HepG2 (cell line): Measurements from ENCODE around the gene BAG5. TPM values are rescaled to one million over a fixed set of nuclear protein-coding genes. Genes with fewer than 3 reads are reported as not detected.
A peak's percentile ranks its signal among the peaks of the same experiment; 100 is the strongest.

Experiments
- SMARCE1 ChIP-seq: fragments of 450-650 bp; IDR thresholded peaks from 2 replicates; pipeline ENCODE4 v1.6.1; 2017; ENCODE audit warnings: borderline replicate concordance
- SNAPC2 ChIP-seq: sonication (generic); formaldehyde crosslinking; IDR thresholded peaks from 2 replicates; pipeline ENCODE4 v1.8.1; 2022; ENCODE audit warnings: mild to moderate bottlenecking, missing genetic modification reagents
- SNRNP70 ChIP-seq: fragments of 200-400 bp; formaldehyde crosslinking; IDR thresholded peaks from 2 replicates; pipeline ENCODE4 v1.6.1; 2017; ENCODE audit warnings: mild to moderate bottlenecking, low read depth, low read length, moderate library complexity
- ZNF333 ChIP-seq: sonication (generic); formaldehyde crosslinking; IDR thresholded peaks from 2 replicates; pipeline ENCODE4 v1.4.0; 2020; ENCODE audit warnings: mild to moderate bottlenecking, missing genetic modification reagents, borderline replicate concordance
- ZNF761 ChIP-seq: sonication (generic); formaldehyde crosslinking; conservative IDR thresholded peaks from 2 replicates; pipeline ENCODE4 v1.4.0; 2020; ENCODE audit warnings: mild to moderate bottlenecking, missing genetic modification reagents
- polyA plus RNA-seq, 8 experiments: library from polyadenylated mRNA; depleted of rRNA in 3 of 8; stranded (reverse) in 7 of 8; unstranded in 1 of 8; fragments of >200 nt; fragmentation: Illumina TruSeq in 4 of 8; extraction: Trizol in 4 of 8; gene quantifications; 2 replicates each; pipeline versions ENCODE4 v1.2.1 to v1.2.3, GENCODE V29; 2011 to 2016; ENCODE audit warnings: low read depth in 4 of 8, missing spikeins in 1 of 8, mixed read lengths in 1 of 8; ENCODE audit not compliant: insufficient read depth in 1 of 8
- total RNA-seq, 5 experiments: library from RNA; depleted of rRNA; stranded (reverse); fragments of >200 nt; fragmentation: Illumina TruSeq; extraction: Trizol; gene quantifications; 2 replicates each; pipeline ENCODE4 v1.2.3, GENCODE V29; 2016; ENCODE audit warnings: low read depth in 1 of 5
- TF ChIP-seq, protein P1 (sequence below): sonication (generic); formaldehyde crosslinking; IDR thresholded peaks from 2 replicates; pipeline ENCODE4 v1.9.0; 2021; ENCODE audit warnings: missing genetic modification reagents, borderline replicate concordance
- TF ChIP-seq, protein P2 (sequence below): sonication (generic); formaldehyde crosslinking; IDR thresholded peaks from 2 replicates; pipeline ENCODE4 v1.8.0; 2023; ENCODE audit warnings: mild to moderate bottlenecking, missing genetic modification reagents
- TF ChIP-seq, protein P3 (sequence below): sonication (generic); formaldehyde crosslinking; IDR thresholded peaks from 2 replicates; pipeline ENCODE4 v1.4.0; 2020; ENCODE audit warnings: mild to moderate bottlenecking, missing genetic modification reagents, borderline replicate concordance
- TF ChIP-seq, protein P4 (sequence below): fragments of 450-650 bp; IDR thresholded peaks from 2 replicates; pipeline ENCODE4 v1.6.1; 2017
- TF ChIP-seq, protein P5 (sequence below), 2 experiments: sonication (generic) in 1 of 2; formaldehyde crosslinking in 1 of 2; IDR thresholded peaks; 2 replicates each; pipeline versions ENCODE4 v1.6.1 to v1.9.0; 2014 to 2022; ENCODE audit warnings: antibody characterized with exemption in 1 of 2, borderline replicate concordance in 1 of 2, inconsistent platforms in 1 of 2, low read depth in 1 of 2, missing genetic modification reagents in 1 of 2
- TF ChIP-seq, protein P6 (sequence below): sonication (generic); formaldehyde crosslinking; IDR thresholded peaks from 2 replicates; pipeline ENCODE4 v1.4.0; 2020; ENCODE audit warnings: mild to moderate bottlenecking, missing genetic modification reagents

The BAG5 gene
- total and polyA plus RNA-seq, 2 of the 13 experiments (the other 11 are each of a cell fraction or from before 2014, with no cell fraction given), result 3.5 to 21.0 TPM

DNA sequence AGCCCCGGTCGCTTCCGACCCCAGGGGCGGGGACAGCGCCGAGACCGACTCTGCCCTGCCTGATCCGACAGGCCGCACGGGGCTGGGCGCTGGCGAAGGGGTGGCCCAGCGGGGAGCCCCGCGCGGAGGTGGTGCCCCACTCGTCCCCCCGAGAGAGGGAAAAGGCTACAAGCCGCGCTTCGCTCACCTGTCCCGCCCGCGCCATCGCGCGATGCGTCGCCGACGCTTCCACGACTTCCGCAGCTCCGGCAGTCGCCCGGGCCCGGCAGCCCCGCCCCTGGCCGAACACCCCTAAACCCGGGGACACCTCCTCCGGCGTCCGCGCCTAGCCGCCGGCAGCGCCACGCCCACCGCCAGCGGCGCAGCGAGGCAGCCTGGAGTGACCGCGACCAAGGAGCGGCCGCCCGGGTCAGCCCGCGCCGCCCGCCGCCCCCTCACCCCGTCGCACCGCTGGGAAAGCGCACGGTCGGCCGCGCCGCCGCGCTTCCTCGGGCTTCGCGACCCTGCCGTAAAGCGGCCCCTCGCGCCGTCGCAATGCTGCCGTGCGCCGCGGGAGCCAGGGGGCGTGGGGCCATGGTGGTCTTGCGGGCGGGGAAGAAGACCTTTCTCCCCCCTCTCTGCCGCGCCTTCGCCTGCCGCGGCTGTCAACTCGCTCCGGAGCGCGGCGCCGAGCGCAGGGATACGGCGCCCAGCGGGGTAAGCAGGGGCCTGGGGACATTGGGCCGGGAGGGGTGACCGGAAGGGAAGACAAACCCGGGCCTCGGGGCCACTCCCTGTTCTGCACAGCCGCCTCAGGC is at the start of gene BAG5, which contains the start of gene COA8 (continued):
- TF ChIP-seq, protein P1, sequence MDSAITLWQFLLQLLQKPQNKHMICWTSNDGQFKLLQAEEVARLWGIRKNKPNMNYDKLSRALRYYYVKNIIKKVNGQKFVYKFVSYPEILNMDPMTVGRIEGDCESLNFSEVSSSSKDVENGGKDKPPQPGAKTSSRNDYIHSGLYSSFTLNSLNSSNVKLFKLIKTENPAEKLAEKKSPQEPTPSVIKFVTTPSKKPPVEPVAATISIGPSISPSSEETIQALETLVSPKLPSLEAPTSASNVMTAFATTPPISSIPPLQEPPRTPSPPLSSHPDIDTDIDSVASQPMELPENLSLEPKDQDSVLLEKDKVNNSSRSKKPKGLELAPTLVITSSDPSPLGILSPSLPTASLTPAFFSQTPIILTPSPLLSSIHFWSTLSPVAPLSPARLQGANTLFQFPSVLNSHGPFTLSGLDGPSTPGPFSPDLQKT (CRISPR knock-in tag), result no peak
- TF ChIP-seq SMARCE1 (no peak), SNRNP70 (no peak), ZNF333 (CRISPR knock-in tag) (no peak), ZNF761 (no peak), SNAPC2 (no peak)
- TF ChIP-seq, protein P2, sequence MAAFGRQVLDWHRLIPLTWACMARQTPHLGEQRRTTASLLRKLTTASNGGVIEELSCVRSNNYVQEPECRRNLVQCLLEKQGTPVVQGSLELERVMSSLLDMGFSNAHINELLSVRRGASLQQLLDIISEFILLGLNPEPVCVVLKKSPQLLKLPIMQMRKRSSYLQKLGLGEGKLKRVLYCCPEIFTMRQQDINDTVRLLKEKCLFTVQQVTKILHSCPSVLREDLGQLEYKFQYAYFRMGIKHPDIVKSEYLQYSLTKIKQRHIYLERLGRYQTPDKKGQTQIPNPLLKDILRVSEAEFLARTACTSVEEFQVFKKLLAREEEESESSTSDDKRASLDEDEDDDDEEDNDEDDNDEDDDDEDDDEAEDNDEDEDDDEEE, result no peak
- TF ChIP-seq, protein P3, sequence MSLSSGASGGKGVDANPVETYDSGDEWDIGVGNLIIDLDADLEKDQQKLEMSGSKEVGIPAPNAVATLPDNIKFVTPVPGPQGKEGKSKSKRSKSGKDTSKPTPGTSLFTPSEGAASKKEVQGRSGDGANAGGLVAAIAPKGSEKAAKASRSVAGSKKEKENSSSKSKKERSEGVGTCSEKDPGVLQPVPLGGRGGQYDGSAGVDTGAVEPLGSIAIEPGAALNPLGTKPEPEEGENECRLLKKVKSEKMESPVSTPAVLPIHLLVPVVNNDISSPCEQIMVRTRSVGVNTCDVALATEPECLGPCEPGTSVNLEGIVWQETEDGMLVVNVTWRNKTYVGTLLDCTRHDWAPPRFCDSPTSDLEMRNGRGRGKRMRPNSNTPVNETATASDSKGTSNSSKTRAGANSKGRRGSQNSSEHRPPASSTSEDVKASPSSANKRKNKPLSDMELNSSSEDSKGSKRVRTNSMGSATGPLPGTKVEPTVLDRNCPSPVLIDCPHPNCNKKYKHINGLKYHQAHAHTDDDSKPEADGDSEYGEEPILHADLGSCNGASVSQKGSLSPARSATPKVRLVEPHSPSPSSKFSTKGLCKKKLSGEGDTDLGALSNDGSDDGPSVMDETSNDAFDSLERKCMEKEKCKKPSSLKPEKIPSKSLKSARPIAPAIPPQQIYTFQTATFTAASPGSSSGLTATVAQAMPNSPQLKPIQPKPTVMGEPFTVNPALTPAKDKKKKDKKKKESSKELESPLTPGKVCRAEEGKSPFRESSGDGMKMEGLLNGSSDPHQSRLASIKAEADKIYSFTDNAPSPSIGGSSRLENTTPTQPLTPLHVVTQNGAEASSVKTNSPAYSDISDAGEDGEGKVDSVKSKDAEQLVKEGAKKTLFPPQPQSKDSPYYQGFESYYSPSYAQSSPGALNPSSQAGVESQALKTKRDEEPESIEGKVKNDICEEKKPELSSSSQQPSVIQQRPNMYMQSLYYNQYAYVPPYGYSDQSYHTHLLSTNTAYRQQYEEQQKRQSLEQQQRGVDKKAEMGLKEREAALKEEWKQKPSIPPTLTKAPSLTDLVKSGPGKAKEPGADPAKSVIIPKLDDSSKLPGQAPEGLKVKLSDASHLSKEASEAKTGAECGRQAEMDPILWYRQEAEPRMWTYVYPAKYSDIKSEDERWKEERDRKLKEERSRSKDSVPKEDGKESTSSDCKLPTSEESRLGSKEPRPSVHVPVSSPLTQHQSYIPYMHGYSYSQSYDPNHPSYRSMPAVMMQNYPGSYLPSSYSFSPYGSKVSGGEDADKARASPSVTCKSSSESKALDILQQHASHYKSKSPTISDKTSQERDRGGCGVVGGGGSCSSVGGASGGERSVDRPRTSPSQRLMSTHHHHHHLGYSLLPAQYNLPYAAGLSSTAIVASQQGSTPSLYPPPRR (CRISPR knock-in tag), result no peak
- TF ChIP-seq, protein P4, sequence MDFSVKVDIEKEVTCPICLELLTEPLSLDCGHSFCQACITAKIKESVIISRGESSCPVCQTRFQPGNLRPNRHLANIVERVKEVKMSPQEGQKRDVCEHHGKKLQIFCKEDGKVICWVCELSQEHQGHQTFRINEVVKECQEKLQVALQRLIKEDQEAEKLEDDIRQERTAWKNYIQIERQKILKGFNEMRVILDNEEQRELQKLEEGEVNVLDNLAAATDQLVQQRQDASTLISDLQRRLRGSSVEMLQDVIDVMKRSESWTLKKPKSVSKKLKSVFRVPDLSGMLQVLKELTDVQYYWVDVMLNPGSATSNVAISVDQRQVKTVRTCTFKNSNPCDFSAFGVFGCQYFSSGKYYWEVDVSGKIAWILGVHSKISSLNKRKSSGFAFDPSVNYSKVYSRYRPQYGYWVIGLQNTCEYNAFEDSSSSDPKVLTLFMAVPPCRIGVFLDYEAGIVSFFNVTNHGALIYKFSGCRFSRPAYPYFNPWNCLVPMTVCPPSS, result no peak
- TF ChIP-seq, protein P5, sequence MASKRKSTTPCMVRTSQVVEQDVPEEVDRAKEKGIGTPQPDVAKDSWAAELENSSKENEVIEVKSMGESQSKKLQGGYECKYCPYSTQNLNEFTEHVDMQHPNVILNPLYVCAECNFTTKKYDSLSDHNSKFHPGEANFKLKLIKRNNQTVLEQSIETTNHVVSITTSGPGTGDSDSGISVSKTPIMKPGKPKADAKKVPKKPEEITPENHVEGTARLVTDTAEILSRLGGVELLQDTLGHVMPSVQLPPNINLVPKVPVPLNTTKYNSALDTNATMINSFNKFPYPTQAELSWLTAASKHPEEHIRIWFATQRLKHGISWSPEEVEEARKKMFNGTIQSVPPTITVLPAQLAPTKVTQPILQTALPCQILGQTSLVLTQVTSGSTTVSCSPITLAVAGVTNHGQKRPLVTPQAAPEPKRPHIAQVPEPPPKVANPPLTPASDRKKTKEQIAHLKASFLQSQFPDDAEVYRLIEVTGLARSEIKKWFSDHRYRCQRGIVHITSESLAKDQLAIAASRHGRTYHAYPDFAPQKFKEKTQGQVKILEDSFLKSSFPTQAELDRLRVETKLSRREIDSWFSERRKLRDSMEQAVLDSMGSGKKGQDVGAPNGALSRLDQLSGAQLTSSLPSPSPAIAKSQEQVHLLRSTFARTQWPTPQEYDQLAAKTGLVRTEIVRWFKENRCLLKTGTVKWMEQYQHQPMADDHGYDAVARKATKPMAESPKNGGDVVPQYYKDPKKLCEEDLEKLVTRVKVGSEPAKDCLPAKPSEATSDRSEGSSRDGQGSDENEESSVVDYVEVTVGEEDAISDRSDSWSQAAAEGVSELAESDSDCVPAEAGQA (IDR thresholded peaks at IDR 0.05; ENCODE audit: low read depth), result peak; percentile 36; the same call in 1 of the 2 replicates
- TF ChIP-seq, protein P5 (CRISPR knock-in tag; IDR thresholded peaks at IDR 0.05; ENCODE audit: borderline replicate concordance), result no peak
- TF ChIP-seq, protein P6, sequence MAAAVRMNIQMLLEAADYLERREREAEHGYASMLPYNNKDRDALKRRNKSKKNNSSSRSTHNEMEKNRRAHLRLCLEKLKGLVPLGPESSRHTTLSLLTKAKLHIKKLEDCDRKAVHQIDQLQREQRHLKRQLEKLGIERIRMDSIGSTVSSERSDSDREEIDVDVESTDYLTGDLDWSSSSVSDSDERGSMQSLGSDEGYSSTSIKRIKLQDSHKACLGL (CRISPR knock-in tag), result peak; percentile 77; the same call in 1 of the 2 replicates
